Muscle layer of duodenum (tissue), 2 donors: ENCODE results near the gene TMEM33.

Source experiments
- H3K27ac ChIP-seq: one replicate; pipeline ENCODE4 v1.7.0; 2013; ENCODE audit warnings: mild to moderate bottlenecking, low read length
- H3K27me3 ChIP-seq: one replicate; pipeline ENCODE4 v1.7.0; 2013; ENCODE audit warnings: low read depth, mild to moderate bottlenecking, control low read depth, low read length
- H3K36me3 ChIP-seq, 2 donors: one replicate each; pipeline ENCODE4 v1.7.0; 2013; ENCODE audit warnings: low read length in 2 of 2, control low read depth in 1 of 2, mild to moderate bottlenecking in 1 of 2; ENCODE audit not compliant: insufficient read depth in 2 of 2, control insufficient read depth in 1 of 2
- H3K4me1 ChIP-seq, 2 donors: one replicate each; pipeline ENCODE4 v1.7.0; 2013; ENCODE audit warnings: low read length in 2 of 2, mild to moderate bottlenecking in 2 of 2, control low read depth in 1 of 2, moderate library complexity in 1 of 2; ENCODE audit not compliant: insufficient read depth in 2 of 2, control insufficient read depth in 1 of 2
- H3K4me3 ChIP-seq, 2 donors: one replicate each; pipeline ENCODE4 v1.7.0; 2013; ENCODE audit warnings: low read length in 2 of 2, low read depth in 1 of 2, mild to moderate bottlenecking in 1 of 2
- H3K9me3 ChIP-seq, 2 donors: one replicate each; pipeline ENCODE4 v1.7.0; 2013; ENCODE audit warnings: low read length in 2 of 2, control low read depth in 1 of 2, mild to moderate bottlenecking in 1 of 2; ENCODE audit not compliant: control insufficient read depth in 1 of 2
- donor health status: healthy.

The TMEM33 gene

GRCh38 chr4:42008011-42008786 lies 73.0 kb downstream of the TMEM33 start:
- Histone ChIP-seq H3K36me3 (peaks cover 2 to 3% of the 10 kb centered on the region in 2 donors), H3K27ac (no peak overlapping the region), H3K4me3 (no peak overlapping the region)

More at GRCh38 chr4:42008011-42008786, 73.0 kb downstream of the TMEM33 start:
- H3K4me1 ChIP-seq, result no peaks in the 10 kb centered on the region
- no peaks in the 10 kb centered on the region for H3K27me3 ChIP-seq
- H3K9me3 ChIP-seq, result no peaks in the 10 kb centered on the region
